Mesodermal cell (in vitro differentiated cells): Measurements from ENCODE around the gene SUCLG2.
A peak's percentile ranks its signal among the peaks of the same experiment; 100 is the strongest.

Source experiments
- H3K27ac ChIP-seq: 2 replicates; pipeline ENCODE4 v1.7.0; 2013; ENCODE audit warnings: mild to moderate bottlenecking, low read depth, low read length, moderate library complexity; ENCODE audit not compliant: severe bottlenecking
- H3K36me3 ChIP-seq: 2 replicates; pipeline ENCODE4 v1.7.1; 2013; ENCODE audit warnings: mild to moderate bottlenecking, low read length, moderate library complexity; ENCODE audit not compliant: control insufficient read depth, insufficient read depth
- H3K4me1 ChIP-seq: one replicate; pipeline ENCODE4 v1.7.1; 2013; ENCODE audit warnings: mild to moderate bottlenecking, low read length; ENCODE audit not compliant: insufficient read depth, control insufficient read depth, poor library complexity, severe bottlenecking
- H3K4me3 ChIP-seq: 2 replicates; pipeline ENCODE4 v1.7.0; 2013; ENCODE audit warnings: low read length, control low read depth, mild to moderate bottlenecking; ENCODE audit not compliant: insufficient read depth, poor library complexity, severe bottlenecking; ENCODE audit errors: extremely low read depth
- H3K9me3 ChIP-seq: 2 replicates; pipeline ENCODE4 v1.7.1; 2013; ENCODE audit warnings: mild to moderate bottlenecking, low read length, moderate library complexity; ENCODE audit not compliant: control insufficient read depth
- WGBS, 2 experiments: methylation state at CpG; one replicate each; pipeline ENCODE4 v1.1.5; 2013; ENCODE audit warnings: missing lambda C conversion rate in 2 of 2; ENCODE audit not compliant: insufficient coverage in 2 of 2; 5-methylcytosine and 5-hydroxymethylcytosine counted together

SUCLG2 gene

GRCh38 chr3:67683522-67683921 is 29.1 kb upstream of the SUCLG2 start:
- Histone ChIP-seq H3K4me1 (no peaks in the 10 kb centered on the region), H3K4me3 (no peak overlapping the region), H3K36me3 (no peaks in the 10 kb centered on the region), H3K9me3 (no peaks in the 10 kb centered on the region), H3K27ac (no peak overlapping the region)

GRCh38 chr3:67678665-67679064 is 24.3 kb upstream of the SUCLG2 start:
- H3K4me1 ChIP-seq: no peaks in the 10 kb centered on the region
- no peaks in the 10 kb centered on the region for H3K9me3 ChIP-seq
- no peak overlapping the region for H3K4me3 ChIP-seq
- no peaks in the 10 kb centered on the region for H3K36me3 ChIP-seq
- no peak overlapping the region for H3K27ac ChIP-seq

GRCh38 chr3:67674055-67674454 is 19.6 kb upstream of the SUCLG2 start:
- Histone ChIP-seq H3K9me3 (no peaks in the 10 kb centered on the region), H3K4me1 (no peaks in the 10 kb centered on the region), H3K36me3 (no peaks in the 10 kb centered on the region), H3K27ac (no peak overlapping the region), H3K4me3 (no peak overlapping the region)
- WGBS, 2 experiments: 73% methylated on average over 2 of the region's 4 CpGs; no CpG with 5 or more reads in 1 of the 2 experiments

- H3K4me1 ChIP-seq: no peaks in the 10 kb centered on the region
- H3K4me3 ChIP-seq: no peak overlapping the region
- no peak overlapping the region for H3K27ac ChIP-seq
- H3K9me3 ChIP-seq: no peaks in the 10 kb centered on the region
- no peaks in the 10 kb centered on the region for H3K36me3 ChIP-seq
- 80 to 100% methylated on average over 1 of the region's 3 CpGs for WGBS, 2 experiments
Observed at GRCh38 chr3:67662733-67663132, 8.3 kb upstream of the SUCLG2 start.

GRCh38 chr3:67661089-67661488 is 6.7 kb upstream of the SUCLG2 start:
- no peak overlapping the region for H3K27ac ChIP-seq
- H3K4me1 ChIP-seq: no peaks in the 10 kb centered on the region
- no peaks in the 10 kb centered on the region for H3K9me3 ChIP-seq
- 100% methylated on average over 1 of the region's 1 CpG; no CpG with 5 or more reads in 1 of the 2 experiments for WGBS, 2 experiments
- H3K36me3 ChIP-seq: no peaks in the 10 kb centered on the region
- no peak overlapping the region for H3K4me3 ChIP-seq

GRCh38 chr3:67657192-67657591 is 2.8 kb upstream of the SUCLG2 start:
- no peaks in the 10 kb centered on the region for H3K36me3 ChIP-seq
- no peak overlapping the region for H3K4me3 ChIP-seq
- peaks cover 5% of the 10 kb centered on the region for H3K4me1 ChIP-seq
- H3K9me3 ChIP-seq: peaks cover 5% of the 10 kb centered on the region
- H3K27ac ChIP-seq: no peak overlapping the region
- WGBS, 2 experiments: 98 to 100% methylated on average over 3 to 5 of the region's 5 CpGs

GRCh38 chr3:67656614-67657013 is 2.2 kb upstream of the SUCLG2 start:
- no peak overlapping the region for H3K27ac ChIP-seq
- no CpG with 5 or more reads among the region's 2 CpGs for WGBS, 2 experiments
- H3K36me3 ChIP-seq: no peaks in the 10 kb centered on the region
- H3K4me3 ChIP-seq: no peak overlapping the region
- peaks cover 5% of the 10 kb centered on the region for H3K9me3 ChIP-seq
- H3K4me1 ChIP-seq: peaks cover 5% of the 10 kb centered on the region

GRCh38 chr3:67655364-67656121 is 1.1 kb upstream of the SUCLG2 start:
- peaks cover 5% of the 10 kb centered on the region for H3K4me1 ChIP-seq
- no peak overlapping the region for H3K4me3 ChIP-seq
- peaks cover 5% of the 10 kb centered on the region for H3K9me3 ChIP-seq
- H3K36me3 ChIP-seq: no peaks in the 10 kb centered on the region
- WGBS, 2 experiments: 92 to 96% methylated on average over 19 to 24 of the region's 24 CpGs
- no peak overlapping the region for H3K27ac ChIP-seq

GRCh38 chr3:67654844-67655177 is 399 bp upstream of the SUCLG2 start:
- 54 to 55% methylated on average over 8 to 11 of the region's 11 CpGs for WGBS, 2 experiments
- Histone ChIP-seq H3K4me3 (peak overlapping the region; percentile 66), H3K27ac (peak overlapping the region; percentile 94)

GRCh38 chr3:67653425-67654098 is 850 bp downstream of the SUCLG2 start:
- Histone ChIP-seq H3K4me1 (peaks cover 5% of the 10 kb centered on the region), H3K27ac (peak overlapping the region; percentile 94), H3K4me3 (peak overlapping the region; percentile 66), H3K36me3 (no peaks in the 10 kb centered on the region), H3K9me3 (peaks cover 5% of the 10 kb centered on the region)
- 14 to 50% methylated on average over 3 to 4 of the region's 8 CpGs for WGBS, 2 experiments

More at GRCh38 chr3:67654844-67655177, 399 bp upstream of the SUCLG2 start:
- Histone ChIP-seq H3K4me1 (peaks cover 5% of the 10 kb centered on the region), H3K9me3 (peaks cover 5% of the 10 kb centered on the region), H3K36me3 (no peaks in the 10 kb centered on the region)

- Histone ChIP-seq H3K27ac (no peak overlapping the region), H3K4me1 (peaks cover 11% of the 10 kb centered on the region)
- WGBS, 2 experiments: 73 to 100% methylated on average over 1 to 2 of the region's 2 CpGs
Observed at GRCh38 chr3:67650084-67650483, 4.3 kb downstream of the SUCLG2 start.

More at GRCh38 chr3:67650084-67650483, 4.3 kb downstream of the SUCLG2 start:
- H3K9me3 ChIP-seq: no peaks in the 10 kb centered on the region
- no peak overlapping the region for H3K4me3 ChIP-seq
- no peaks in the 10 kb centered on the region for H3K36me3 ChIP-seq
